GM18867 (cell line): ENCODE results near the gene PYGB.

Source experiments
- ATAC-seq: cut with Tn5 transposase; IDR thresholded peaks from one replicate; pipeline ENCODE4 v1.9.1; 2021; ENCODE audit warnings: mild to moderate bottlenecking, moderate library complexity; ENCODE audit not compliant: unreplicated experiment

The PYGB gene

DNA sequence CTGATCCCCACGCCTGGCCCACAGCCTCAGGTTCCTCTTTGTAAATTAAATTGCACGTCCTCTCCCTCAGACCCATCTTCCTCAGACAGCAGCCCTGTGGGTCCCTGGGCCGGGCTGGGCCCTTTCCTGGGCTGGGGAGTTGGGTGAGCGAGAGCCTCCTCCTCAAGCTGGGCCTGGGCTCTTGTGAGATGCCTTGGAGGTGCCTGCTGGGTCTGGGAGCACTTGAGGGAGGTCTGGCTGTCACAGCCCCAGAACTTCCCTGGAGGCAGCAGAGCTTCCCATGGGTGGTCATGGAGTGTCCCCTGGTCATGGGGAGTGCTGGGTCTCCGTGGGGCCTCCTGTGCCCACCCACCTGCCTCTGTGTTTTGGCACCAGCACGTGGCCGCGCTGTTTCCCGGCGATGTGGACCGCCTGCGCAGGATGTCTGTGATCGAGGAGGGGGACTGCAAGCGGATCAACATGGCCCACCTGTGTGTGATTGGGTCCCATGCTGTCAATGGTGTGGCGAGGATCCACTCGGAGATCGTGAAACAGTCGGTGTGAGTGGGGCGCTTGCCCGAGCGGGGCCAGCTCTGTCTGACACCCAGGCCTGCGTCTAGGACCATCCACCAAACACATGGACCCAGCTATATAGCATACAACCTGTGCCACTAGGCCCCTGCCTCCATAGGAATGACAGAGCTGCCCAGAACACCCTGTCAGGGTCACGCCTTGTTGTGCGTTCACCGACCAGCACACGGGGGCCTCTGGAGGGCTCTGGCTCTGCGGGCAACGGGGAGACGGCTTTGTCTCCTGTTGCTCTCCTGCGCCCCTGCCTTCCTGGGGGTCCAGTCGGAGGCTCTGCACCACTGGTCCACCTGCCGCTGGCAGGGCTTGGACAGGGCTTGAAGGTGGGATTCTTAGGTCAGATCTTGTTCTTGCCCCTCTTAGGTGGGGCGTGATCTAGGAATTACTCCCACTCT, 33.0 kb downstream of the PYGB start:
- ATAC-seq, result no peak

DNA sequence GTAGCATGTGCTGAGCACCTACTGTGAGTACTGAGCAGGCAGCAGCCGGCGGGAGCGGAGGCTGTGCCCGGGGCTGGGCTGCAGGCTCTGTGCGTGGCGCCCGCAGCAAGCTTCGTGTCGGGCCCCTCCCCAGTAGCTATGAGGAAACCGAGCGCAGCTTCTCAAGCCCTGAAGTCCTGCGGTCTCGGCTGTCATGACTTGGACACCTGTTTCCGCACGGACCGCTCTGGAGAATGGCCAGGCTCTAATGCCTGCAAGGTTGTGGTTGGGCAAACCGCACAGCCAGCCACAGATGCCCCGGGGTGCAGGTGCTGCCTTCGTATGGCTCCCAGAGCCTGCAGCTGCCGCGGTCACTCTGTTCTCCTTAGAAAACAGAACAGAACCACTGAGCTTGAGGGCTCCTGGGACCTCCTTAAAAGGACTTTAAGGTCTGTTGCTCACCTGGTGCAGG, 33.7 kb downstream of the PYGB start:
- no peak for ATAC-seq

DNA sequence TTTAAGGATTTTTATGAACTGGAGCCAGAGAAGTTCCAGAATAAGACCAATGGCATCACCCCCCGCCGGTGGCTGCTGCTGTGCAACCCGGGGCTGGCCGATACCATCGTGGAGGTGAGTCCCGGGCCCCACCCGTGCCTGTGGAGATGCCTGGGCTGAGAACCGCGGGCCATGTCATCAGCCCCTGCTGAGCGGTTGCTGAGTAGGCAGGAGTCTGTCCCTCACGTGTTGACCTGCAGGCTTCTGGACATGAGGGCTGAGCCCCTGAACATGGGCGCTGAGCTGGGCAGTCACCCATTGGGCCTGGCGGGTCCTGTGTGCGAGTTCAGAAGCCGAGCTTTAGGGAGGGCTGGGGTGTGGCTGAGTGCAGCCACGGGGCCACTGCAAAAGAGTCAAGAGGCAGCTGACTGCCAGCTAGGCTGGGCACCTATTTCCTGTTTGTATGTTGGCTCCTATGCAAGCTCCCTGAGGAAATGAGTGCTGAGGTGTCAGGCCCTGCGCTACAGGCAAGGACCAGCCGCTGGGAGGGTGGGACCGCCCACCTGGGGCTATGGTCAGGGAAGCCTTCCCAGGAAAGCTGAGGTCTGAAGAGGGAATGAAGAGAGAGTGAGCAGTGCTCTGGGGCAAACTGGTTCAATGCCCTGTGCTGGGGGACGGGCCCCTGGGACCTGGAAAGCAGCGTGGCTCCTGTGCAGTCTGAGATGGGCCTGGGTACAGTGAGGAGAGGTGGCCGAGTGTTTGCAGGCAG, 34.3 kb downstream of the PYGB start:
- ATAC-seq, result no peak

DNA sequence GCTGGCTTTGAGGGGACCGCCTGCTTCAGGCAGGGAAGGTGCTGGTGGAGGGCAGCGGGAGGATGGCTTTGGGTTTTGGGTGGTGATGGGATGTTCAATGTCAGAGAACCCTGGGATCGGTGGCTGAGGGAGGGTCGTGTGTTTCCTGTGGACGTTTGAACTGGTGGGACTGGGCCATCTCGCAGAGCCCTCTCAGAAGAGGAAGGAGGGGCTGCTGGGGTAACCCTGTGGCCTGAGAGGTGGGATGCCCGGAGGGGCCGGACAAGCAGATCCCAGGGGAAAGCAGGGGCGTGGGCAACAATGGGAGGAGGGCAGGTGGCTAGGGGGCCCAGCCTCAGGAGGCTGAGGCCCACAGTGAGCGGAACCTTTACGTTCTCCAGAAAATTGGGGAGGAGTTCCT, 34.9 kb downstream of the PYGB start:
- no peak for ATAC-seq

DNA sequence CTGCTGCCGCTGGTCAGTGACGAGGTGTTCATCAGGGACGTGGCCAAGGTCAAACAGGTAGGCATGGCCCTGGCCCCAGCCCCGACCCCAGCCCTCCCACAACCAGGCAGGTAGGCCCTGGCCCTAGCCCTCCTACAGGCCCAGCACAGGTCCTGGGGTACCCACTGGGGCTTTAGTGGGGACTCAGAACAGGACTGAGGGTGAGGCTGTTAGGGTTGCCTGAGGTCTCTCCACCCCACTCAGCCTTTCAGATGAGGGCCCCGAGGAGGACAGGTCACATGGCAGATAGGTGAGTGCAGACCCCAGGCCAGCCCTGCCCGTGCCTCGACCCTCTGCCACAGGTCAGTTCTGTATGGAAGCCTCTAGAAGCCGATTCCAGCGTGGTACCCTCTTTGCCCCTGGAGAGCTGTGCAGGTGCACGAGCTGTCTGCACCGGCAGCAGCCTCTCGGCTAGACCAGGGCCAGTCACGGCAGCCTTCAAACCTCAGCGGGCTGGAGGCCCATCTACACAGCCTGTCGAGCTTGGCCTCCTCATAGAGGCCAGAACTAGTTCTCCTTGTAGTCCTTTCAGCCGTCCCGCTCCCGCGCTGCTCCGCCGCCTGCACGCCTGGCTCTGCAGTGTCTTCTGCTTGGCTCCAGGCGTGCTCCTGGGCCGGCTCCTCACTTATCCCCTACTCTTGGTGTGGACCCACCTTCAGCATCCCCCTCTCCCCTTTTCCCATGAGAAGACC, 35.5 kb downstream of the PYGB start:
- ATAC-seq, result no peak

DNA sequence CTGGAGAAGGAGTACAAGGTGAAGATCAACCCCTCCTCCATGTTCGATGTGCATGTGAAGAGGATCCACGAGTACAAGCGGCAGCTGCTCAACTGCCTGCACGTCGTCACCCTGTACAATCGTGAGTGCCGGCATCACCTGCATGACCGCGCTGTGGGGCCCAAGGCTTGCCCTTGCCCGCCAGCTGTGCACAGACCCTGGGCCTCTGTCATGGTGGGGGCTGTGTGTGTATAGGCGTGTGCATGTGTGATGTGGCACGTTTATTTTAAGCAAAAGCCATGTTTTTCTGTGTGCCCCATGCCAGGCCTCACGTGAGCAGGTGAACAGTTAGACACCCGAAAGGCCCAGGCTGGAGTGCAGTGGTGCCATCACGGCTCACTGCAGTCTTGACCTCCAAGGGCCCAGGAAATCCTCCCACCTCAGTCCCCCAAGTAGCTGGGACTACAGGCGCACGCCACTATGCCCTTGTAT, 36.3 kb downstream of the PYGB start:
- no peak for ATAC-seq

DNA sequence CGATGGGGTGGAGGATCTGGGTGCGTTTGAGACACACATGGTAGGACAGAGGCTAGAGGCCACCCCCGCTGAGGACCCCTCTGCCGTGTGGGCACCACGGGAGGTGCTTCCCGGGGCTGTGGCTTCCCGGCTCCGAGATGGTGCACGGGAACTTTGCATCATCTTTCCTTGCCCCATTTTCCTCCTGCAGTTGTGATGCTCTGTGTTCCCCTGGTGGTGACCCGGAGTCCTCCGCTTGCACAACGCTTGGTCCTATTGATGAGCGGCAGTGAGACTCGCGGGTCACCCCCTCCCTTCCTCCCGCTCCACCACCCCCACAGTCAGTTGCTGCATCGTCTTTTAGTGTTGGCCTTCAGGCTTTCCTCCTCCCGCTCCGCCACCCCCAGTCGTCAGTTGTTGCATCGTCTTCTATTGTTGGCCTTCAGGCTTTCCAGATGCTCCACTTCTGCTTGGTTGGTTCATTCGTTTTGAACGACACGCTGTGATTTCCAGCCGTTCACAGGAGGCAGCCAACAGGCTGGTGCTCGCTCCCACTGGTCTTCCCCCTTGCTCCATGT, 37.3 kb downstream of the PYGB start:
- ATAC-seq, result no peak

DNA sequence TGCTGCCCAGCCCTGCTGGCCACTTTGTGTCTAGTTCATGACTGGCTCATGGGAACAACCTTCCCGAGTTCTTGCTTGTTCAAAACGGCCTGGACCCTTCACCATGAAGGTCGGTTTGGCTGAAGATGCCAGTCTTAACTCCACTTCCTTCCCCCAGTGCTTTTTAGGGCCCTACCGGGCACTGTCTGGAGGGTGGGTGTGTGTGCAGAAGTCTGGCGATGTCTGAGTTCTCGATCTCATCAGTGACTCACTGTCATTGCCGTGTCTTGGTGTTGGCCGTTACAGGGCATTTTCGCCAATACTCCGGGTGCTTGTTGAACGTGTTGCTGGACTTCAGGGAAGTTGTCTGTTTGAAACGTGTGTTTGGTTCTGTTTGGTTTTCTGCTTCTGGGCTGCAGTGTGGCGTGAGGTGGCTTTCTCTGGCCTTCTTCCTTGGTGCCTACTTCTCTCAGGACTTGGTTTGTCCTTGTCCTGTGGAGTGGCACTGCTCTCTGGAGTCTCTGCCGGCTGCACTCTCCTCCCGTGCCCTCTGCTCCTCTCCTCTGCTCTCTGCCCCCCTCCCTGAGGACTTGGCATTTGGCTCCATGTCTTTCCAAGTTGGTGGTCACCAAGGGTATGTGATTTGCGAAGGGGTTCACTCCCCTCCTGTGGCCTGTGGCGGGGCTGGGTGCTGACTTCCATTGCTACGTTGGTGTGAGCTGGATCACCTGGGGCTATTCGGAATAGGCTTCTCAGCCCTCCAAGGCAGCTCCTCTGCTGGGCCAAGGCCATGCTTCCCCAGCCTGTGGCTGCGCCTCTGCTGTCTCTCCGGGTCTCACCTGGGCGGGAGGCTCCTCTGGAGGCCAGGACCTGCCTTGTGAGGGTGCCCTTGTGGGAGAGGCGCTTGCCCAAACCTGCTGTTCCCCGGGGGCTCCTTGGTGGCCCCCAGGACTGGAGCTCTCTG, 38.2 kb downstream of the PYGB start:
- no peak for ATAC-seq

DNA sequence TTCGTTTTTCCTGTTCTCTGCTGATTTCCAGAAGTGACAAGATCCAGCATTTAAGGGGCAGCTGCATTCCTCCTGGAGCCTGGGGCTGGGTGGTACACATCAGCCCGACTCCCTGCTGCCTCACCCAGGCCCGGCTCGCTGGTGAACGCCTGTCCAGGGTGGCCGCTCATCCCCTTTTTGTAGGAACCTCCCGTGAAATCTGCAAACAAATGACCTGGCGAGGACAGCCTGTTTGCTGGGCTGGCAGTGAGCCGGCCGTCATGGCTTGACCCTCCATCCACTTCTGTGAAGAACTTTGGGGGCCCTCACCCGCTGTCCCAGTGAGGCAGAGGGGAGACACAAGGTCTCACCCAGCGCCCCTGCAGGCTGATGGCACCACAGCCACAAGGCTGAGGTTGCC, 39.0 kb downstream of the PYGB start:
- no peak for ATAC-seq

DNA sequence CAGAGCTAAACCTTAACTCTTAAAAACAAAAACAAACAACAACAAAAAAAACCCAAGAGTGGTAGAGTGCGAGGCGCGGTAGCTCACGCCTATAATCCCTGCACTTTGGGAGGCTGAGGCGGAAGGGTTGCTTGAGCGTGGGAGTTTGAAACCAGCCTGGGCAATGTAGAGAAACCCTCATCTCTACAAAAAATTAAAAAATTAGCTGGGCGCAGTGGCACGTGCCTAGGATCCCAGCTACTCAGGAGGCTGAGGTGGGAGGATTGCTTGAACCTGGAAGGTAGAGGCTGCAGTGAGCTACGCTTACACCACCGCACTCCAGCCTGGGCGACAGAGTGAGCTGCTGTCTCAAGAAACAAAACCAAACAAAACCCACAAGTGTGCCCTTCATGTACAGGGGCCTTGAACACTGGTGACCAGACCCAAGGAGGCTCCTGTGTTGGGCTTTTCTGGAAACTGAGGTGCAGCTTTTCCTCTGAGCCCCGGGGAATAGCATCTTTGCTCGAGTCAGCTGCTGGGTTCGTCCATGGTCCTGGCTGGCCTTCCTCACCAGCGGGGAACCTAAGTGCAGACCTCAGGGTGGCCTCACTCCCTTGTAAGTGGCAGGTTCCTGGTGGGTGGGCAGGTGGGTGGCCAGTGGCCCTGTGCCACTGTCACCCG, 39.9 kb downstream of the PYGB start:
- no peak for ATAC-seq

DNA sequence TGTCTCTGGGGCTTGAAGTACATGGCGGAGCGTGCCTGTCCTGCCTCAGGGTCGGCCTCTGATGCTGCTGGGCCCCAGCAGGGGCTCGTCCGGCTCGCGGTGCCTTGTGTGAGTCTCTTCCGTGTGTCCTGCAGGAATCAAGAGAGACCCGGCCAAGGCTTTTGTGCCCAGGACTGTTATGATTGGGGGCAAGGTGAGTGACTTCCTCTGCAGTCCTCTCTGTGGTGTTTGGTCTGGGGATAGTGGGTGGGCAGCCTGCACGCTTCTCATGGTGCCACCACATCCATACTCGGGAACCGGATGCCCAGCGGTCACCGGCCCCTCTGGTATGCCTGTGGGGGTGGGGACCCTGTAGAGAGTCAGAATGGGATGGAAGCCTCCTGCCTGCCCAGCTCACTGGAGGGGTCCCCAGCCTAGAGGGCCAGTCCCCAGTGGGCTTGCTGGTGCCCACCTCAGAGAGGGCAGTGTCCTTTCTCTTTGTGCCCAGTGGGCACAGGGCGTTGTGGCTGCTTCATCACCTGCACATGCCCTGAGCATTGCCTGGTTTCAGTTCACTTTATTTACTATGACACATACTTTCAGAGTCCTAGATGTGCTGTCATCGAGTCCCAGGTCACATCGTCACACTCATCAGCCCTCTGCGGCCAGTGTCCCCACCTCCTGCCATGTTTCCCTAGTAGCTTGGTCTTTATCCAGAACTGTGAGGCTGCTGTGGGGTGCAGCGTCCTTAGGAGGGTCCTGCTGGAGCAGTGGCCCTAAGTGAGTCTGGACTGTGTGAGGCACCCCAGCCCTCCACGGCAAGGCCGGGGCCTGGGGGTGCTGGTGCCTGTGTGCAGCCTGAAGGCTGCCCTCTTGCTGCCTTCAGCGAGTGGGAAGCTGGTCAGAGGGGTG, 40.7 kb downstream of the PYGB start:
- ATAC-seq, result peak; percentile 97

DNA sequence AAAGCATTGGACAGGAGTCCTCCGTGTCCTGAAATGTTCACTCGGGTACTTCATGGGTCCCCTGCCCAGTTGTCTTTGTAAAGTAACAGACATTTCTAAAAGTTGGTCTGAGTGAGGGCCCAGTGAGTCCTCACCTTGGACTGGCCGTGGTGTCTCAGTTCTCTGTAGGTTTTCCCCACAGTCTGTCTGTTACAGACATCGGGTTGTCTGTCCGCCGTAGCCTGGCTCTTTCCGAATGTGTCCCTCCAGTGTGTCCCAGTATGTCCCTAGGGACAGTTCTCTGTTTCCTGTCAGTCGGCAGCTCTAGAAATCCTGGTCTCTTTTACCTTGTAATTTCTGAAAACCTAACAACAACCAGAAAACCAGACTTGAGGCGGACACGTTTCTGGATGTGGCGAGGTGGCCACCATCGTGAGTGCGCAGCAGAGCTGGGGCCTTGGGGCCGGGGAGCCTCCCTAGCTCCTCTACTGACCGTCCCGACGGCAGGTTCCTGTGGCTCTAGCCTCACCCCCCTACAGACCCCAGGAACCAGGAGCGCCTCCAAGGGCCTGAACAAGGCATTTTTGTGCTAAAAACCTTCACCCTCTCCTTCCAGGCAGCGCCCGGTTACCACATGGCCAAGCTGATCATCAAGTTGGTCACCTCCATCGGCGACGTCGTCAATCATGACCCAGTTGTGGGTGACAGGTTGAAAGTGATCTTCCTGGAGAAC, 42.2 kb downstream of the PYGB start:
- ATAC-seq, result no peak

DNA sequence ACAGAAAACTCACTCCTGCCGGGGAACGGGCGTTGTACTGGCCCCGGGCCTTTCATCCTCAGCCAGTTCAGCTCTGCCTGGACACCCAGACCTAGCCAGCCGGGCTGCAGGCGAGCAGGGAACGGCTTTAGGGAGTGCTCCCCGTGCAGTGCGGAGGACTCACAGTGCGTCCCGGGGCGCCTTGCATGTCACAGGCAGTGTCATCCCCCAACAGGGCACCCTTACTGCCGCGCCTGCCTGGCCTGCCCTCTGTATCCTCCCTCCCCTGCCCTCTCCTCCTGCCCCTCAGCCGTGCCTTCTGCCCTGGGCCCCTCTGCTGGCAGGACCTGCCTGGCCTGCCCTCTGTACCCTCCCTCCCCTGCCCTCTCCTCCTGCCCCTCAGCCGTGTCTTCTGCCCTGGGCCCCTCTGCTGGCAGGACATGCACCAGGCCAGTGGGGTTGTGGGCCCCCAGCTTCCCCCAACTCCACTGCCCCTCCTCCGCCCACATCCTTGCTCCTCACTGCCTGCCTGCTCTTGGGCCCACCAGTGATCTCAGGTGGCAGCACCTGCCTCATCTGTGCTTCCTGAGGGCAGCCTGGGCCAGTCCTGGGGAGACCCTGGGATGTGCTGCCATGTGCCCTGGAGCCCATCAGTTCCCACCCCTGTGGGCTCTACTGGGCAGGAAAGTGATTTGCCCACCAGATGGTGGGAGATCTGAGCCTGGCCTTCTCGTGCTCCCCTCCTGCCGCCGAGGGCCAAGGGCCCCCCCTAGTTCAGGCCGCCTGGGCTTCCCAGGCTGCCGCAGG, 43.0 kb downstream of the PYGB start:
- no peak for ATAC-seq

DNA sequence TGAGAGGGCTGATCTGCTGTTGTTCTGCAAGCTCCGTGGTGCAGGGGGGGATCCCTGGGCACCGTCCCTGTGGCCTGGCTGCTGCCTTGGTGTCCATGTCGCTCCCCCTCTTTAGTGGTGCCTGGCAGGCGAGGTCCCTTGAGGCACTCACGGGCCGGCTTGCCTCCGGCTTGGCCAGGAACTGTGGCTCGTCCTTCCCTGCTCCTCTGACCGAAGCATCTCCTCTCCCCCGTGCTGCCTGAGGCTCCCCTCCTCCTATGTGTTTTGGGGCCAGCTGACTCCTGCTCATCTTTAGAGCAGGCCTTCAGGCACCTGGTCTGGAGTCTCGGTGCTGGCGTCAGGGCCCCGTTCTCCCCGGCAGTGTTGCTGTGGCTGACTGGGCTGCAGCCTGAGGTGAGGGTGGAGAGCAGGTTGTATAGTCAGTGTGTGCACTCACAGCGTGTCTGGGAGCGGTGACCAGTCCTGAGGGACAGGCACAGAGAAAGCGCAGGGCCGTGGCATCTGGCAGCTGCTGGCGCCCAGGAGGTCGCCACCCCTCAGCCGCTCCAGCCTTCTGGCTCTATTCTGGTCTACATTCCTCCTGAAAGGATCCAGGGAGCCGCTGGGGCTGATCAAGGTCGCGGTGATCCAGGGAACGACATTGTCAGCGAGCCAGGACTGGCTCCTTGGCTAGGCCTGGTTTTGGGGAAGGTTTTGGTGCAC, 43.7 kb downstream of the PYGB start:
- ATAC-seq, result no peak

DNA sequence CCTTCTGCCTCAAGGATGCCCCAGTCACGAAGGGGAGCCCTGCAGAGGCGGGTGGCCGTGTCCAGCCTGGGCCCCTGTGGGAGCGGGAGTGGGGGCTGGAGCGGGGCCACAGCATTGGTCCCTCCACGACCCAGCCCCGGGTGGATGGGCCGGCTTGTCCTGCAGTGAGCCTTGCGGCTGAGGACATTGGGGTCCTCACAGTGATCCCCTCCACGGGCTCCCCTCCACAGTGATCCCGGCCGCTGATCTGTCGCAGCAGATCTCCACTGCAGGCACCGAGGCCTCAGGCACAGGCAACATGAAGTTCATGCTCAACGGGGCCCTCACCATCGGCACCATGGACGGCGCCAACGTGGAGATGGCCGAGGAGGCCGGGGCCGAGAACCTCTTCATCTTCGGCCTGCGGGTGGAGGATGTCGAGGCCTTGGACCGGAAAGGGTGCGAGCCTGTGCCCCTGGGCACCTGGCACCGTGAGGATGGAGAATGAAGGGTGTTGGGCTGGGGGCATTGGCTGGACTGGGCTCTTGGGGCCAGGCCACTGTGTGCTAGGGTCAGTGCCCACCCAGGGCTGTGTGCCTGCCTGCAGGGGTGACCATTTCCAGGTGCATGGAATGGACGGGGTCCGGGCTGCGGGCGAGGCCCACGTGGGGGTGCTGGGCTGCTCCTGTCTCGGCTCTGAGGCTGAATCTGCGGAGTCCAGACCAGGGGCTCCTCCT, 44.4 kb downstream of the PYGB start:
- ATAC-seq, result no peak

DNA sequence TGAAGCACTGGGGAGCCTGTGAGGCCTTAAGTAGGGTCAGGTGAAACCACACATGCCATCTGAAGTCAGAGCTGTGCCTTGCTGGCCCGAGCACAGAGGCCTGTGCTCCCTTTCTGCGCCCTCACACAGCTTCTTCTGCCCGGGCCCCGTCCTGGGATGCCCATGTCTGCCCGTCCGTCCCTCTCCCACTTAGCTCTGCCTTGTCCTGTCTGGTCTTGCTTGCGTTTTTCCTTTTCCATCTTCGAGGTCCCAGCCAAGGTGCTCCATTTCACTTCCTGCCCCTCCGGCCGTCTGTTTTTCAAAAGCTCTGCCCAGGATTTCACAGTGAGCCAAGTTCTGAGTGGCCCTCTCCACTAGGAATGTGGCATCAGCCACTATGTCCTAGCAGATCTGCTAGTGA, 45.6 kb downstream of the PYGB start:
- no peak for ATAC-seq
